Stomach (tissue), 9 donors: Measurements from ENCODE around the gene AFMID. TPM values are rescaled to one million over a fixed set of nuclear protein-coding genes. Genes with fewer than 3 reads are reported as not detected.

Source experiments
- DNase-seq, 2 donors: peaks; one replicate each; pipeline versions ENCODE4 v3.0.0 to v3.0.0-alpha.2; 2013 to 2019
- H3K27ac ChIP-seq, 5 donors: fragments of 200-600 bp in 4 of 5; sonication (generic) in 4 of 5; one replicate each; pipeline ENCODE4 v1.5.1; 2013 to 2019; ENCODE audit warnings: mild to moderate bottlenecking in 1 of 5, moderate library complexity in 1 of 5
- H3K27me3 ChIP-seq, 3 donors: fragments of 200-600 bp; sonication (generic); one replicate each; pipeline ENCODE4 v1.5.1; 2017 to 2019; ENCODE audit warnings: mixed run types in 1 of 3
- H3K36me3 ChIP-seq, 4 donors: fragments of 200-600 bp; sonication (generic); 1 replicate in 3 of 4; 2 replicates in 1 of 4; pipeline ENCODE4 v1.5.1; 2016 to 2019
- H3K4me1 ChIP-seq, 4 donors: fragments of 200-600 bp; sonication (generic); one replicate each; pipeline ENCODE4 v1.5.1; 2016 to 2019
- H3K4me3 ChIP-seq, 4 donors: fragments of 200-600 bp; sonication (generic) in 3 of 4; one replicate each; pipeline ENCODE4 v1.5.1; 2016 to 2019; ENCODE audit warnings: mild to moderate bottlenecking in 1 of 4
- H3K9me3 ChIP-seq, 4 donors: fragments of 200-600 bp; sonication (generic); one replicate each; pipeline ENCODE4 v1.5.1; 2016 to 2019
- CTCF ChIP-seq, 7 experiments: fragments of 450-650 bp in 4 of 7; fragments of 200-600 bp in 3 of 7; sonication (generic) in 3 of 7; IDR thresholded peaks; one replicate each; pipeline ENCODE4 v1.5.1; 2016 to 2019; ENCODE audit warnings: antibody characterized with exemption in 7 of 7, control low read depth in 2 of 7, mild to moderate bottlenecking in 1 of 7
- EP300 ChIP-seq: sonication (generic); formaldehyde crosslinking; IDR thresholded peaks from one replicate; pipeline ENCODE4 v1.6.1; 2017; ENCODE audit warnings: antibody characterized with exemption
- POLR2A ChIP-seq, 4 donors: fragments of 450-650 bp; IDR thresholded peaks; one replicate each; pipeline ENCODE4 v1.6.1; 2016; ENCODE audit warnings: antibody characterized with exemption in 4 of 4, control low read depth in 2 of 4, mild to moderate bottlenecking in 1 of 4, moderate library complexity in 1 of 4
- POLR2AphosphoS5 ChIP-seq, 3 donors: sonication (generic); formaldehyde crosslinking; IDR thresholded peaks; one replicate each; pipeline ENCODE4 v1.6.1; 2016; ENCODE audit warnings: antibody characterized with exemption in 3 of 3
- WGBS, 5 donors: extraction: QIAGEN DNeasy Blood & Tissue Kit in 3 of 5; methylation state at CpG; one replicate each; pipeline versions ENCODE4 v1.1.5 to v1.1.7; 2013 to 2018; 5-methylcytosine and 5-hydroxymethylcytosine counted together
- intact Hi-C: fragments of 100-400 bp; cut with DNase I; formaldehyde crosslinking; loops from one replicate; pipeline ENCODE4 v1.15.1; 2023; ENCODE audit warnings: low total_unique reads
- polyA plus RNA-seq, 3 donors: library from polyadenylated mRNA; stranded (reverse); fragments of 200-250 nt; gene quantifications; one replicate each; pipeline ENCODE4 v1.2.3, GENCODE V29; 2013
- total RNA-seq, 5 donors: library from RNA; depleted of rRNA; stranded (reverse); fragments of >200 nt; gene quantifications; one replicate each; pipeline versions ENCODE4 v1.1.0 to v1.2.3, GENCODE V29; 2014 to 2016
- donor health status: healthy with polysubstance abuse.
- donor health status: Bipolar disorder and iron deficiency.
- donor health status: healthy.

The AFMID gene
- total and polyA plus RNA-seq, 8 donors = 25.7 to 189 (median 61.3) TPM

GRCh38 chr17:78176548-78177025 is 10.6 kb upstream of the AFMID start:
- Histone ChIP-seq H3K9me3 (no peaks in the 10 kb centered on the region), H3K27ac (peak overlapping the region in 4 of 5 donors; percentile 9 to 97 (median 90)), H3K4me3 (no peak overlapping the region), H3K4me1 (peaks cover 70 to 89% (median 81%) of the 10 kb centered on the region in 4 donors), H3K27me3 (no peaks in the 10 kb centered on the region), H3K36me3 (peaks cover 0 to 13% (median 9%) of the 10 kb centered on the region in 4 donors)
- peak; percentile 84 to 90 for DNase-seq
- TF ChIP-seq POLR2A (IDR thresholded peaks at IDR 0.05) = no peak
- no peak for TF ChIP-seq EP300
- TF ChIP-seq POLR2AphosphoS5 (IDR thresholded peaks at IDR 0.05) = peak in 2 of 3 donors; percentile 13 to 65
- peak in 5 of 7 experiments; percentile 58 to 94 (median 85) for TF ChIP-seq CTCF (IDR thresholded peaks at IDR 0.05)
- intact Hi-C loops = loop anchor here (5.0 kb wide), 1 partner anchor 64 kb away; no protein-coding TSS in a partner anchor
- 18 to 24% (median 23%) methylated on average over 14 of the region's 14 CpGs for WGBS, 5 donors

GRCh38 chr17:78179372-78179771 is 7.8 kb upstream of the AFMID start:
- Histone ChIP-seq H3K27ac (peak overlapping the region; percentile 29 to 97 (median 84)), H3K4me3 (no peak overlapping the region), H3K27me3 (no peaks in the 10 kb centered on the region), H3K9me3 (no peaks in the 10 kb centered on the region), H3K36me3 (no peaks in the 10 kb centered on the region), H3K4me1 (peaks cover 50 to 79% (median 64%) of the 10 kb centered on the region in 4 donors)
- DNase-seq = peak in 1 of 2 donors; percentile 68
- WGBS, 5 donors = 73 to 90% (median 83%) methylated on average over 15 to 17 of the region's 17 CpGs
- intact Hi-C loops = loop anchor here (5.0 kb wide), 1 partner anchor 67 kb away; no protein-coding TSS in a partner anchor
- TF ChIP-seq POLR2AphosphoS5 (IDR thresholded peaks at IDR 0.05) (peak; percentile 77 to 85 (median 80)), EP300 (peak; percentile 82), CTCF (IDR thresholded peaks at IDR 0.05) (no peak), POLR2A (IDR thresholded peaks at IDR 0.05) (no peak)

GRCh38 chr17:78180083-78180482 is 7.1 kb upstream of the AFMID start:
- H3K27me3 ChIP-seq = no peaks in the 10 kb centered on the region
- peak in 1 of 2 donors; percentile 60 for DNase-seq
- intact Hi-C loops = no loop called here
- no peaks in the 10 kb centered on the region for H3K36me3 ChIP-seq
- H3K9me3 ChIP-seq = no peaks in the 10 kb centered on the region
- peak overlapping the region; percentile 34 to 97 (median 84) for H3K27ac ChIP-seq
- no peak for TF ChIP-seq POLR2AphosphoS5 (IDR thresholded peaks at IDR 0.05)
- TF ChIP-seq POLR2A (IDR thresholded peaks at IDR 0.05) = no peak
- TF ChIP-seq CTCF (IDR thresholded peaks at IDR 0.05) = no peak
- no peak for TF ChIP-seq EP300
- H3K4me3 ChIP-seq = no peak overlapping the region
- 37 to 49% (median 44%) methylated on average over 14 of the region's 14 CpGs for WGBS, 5 donors
- H3K4me1 ChIP-seq = peaks cover 50 to 79% (median 64%) of the 10 kb centered on the region in 4 donors

- H3K4me1 ChIP-seq = peaks cover 50 to 79% (median 64%) of the 10 kb centered on the region in 4 donors
- H3K27me3 ChIP-seq = no peaks in the 10 kb centered on the region
- peak overlapping the region in 4 of 5 donors; percentile 82 to 97 (median 84) for H3K27ac ChIP-seq
- WGBS, 5 donors = 62 to 81% (median 76%) methylated on average over 2 of the region's 2 CpGs
- no peak overlapping the region for H3K4me3 ChIP-seq
- TF ChIP-seq EP300 (no peak), POLR2AphosphoS5 (IDR thresholded peaks at IDR 0.05) (peak in 2 of 3 donors; percentile 24 to 61)
- intact Hi-C loops = no loop called here
- H3K9me3 ChIP-seq = no peaks in the 10 kb centered on the region
- no peaks in the 10 kb centered on the region for H3K36me3 ChIP-seq
- no peak for DNase-seq
These were observed 6.7 kb upstream of the AFMID start for GRCh38 chr17:78180508-78180907.

GRCh38 chr17:78182504-78182903 is 4.7 kb upstream of the AFMID start:
- no peak for TF ChIP-seq CTCF (IDR thresholded peaks at IDR 0.05)
- no peak for TF ChIP-seq EP300
- TF ChIP-seq POLR2A (IDR thresholded peaks at IDR 0.05) = no peak
- TF ChIP-seq POLR2AphosphoS5 (IDR thresholded peaks at IDR 0.05) = no peak
- Histone ChIP-seq H3K4me1 (peaks cover 44 to 80% (median 64%) of the 10 kb centered on the region in 4 donors), H3K4me3 (no peak overlapping the region), H3K27me3 (no peaks in the 10 kb centered on the region), H3K36me3 (no peaks in the 10 kb centered on the region), H3K9me3 (no peaks in the 10 kb centered on the region), H3K27ac (peak overlapping the region in 2 of 5 donors; percentile 4 to 26)
- intact Hi-C loops = no loop called here
- 90 to 94% (median 91%) methylated on average over 13 of the region's 13 CpGs for WGBS, 5 donors
- no peak for DNase-seq
